ENCODE measurements around the gene THYN1.
"Not testable (repeated sequence)": the region's sequence is repeated elsewhere in the genome, so short reads cannot be mapped to it uniquely, and the experiment has no call there.

The THYN1 gene

DNA sequence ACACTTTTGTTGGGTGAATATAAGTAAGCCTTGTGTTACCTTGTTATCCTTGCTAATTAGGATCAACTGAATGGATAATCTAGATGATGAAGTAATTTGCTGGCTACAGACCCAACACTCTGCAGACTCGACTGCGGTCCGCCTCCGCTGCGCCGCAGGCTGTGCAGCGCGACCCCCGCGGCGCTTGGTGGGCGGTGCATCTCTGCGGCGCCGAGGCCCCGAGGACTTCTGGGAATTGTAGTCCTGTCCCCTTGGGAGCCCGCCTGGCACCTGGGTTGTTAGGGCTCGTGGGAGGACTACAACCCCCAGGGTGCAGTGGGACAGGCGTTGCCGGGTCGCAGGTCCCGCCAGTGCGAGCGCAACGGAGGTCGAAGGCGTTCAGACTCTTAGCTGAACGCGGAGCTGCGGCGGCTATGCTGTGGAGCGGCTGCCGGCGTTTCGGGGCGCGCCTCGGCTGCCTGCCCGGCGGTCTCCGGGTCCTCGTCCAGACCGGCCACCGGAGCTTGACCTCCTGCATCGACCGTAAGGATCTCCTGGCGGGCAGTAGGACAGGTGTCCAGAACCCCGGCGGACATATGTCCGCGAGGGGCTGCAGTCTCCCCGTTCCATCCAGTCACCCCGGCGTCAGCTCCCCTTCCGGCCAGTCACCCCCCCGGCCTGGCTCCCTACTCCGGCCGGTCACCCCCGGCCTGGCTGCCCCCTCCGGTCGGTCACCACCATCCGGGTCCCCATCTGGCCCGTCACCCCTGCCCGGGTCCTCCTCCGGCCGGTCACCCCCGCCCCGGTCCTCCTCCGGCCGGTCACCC is at the start of gene THYN1, which contains the start of gene ACAD8:
THYN1 (minus strand) TSS at position 165 of the 806 bp plus-strand sequence. CDS start 470 bp downstream, outside the sequence.
ACAD8 (plus strand) TSS at position 381 of the 806 bp plus-strand sequence; CDS start at position 414, 33 bp downstream.
- DNase-seq, result peak; percentile 96

DNA sequence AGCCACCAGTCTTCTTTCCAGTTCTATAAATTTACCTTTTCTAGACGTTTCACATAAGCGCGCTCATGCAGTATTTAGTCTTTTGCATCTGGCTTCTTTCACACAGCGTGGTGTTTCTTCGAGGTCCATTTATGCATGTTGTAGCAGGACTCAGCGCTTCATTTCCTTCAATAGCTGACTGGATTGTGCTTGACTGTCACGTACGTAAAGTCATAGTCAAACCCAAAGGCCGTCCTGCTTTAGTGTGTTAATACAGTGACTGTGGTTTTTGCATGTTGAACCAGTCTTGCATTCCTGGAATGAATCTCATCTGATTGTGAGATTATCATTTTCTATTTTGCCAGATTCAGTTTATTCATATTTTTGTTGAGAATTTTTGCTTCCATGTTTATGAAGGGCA is 41.5 kb upstream of the THYN1 start:
- no peak for DNase-seq

DNA sequence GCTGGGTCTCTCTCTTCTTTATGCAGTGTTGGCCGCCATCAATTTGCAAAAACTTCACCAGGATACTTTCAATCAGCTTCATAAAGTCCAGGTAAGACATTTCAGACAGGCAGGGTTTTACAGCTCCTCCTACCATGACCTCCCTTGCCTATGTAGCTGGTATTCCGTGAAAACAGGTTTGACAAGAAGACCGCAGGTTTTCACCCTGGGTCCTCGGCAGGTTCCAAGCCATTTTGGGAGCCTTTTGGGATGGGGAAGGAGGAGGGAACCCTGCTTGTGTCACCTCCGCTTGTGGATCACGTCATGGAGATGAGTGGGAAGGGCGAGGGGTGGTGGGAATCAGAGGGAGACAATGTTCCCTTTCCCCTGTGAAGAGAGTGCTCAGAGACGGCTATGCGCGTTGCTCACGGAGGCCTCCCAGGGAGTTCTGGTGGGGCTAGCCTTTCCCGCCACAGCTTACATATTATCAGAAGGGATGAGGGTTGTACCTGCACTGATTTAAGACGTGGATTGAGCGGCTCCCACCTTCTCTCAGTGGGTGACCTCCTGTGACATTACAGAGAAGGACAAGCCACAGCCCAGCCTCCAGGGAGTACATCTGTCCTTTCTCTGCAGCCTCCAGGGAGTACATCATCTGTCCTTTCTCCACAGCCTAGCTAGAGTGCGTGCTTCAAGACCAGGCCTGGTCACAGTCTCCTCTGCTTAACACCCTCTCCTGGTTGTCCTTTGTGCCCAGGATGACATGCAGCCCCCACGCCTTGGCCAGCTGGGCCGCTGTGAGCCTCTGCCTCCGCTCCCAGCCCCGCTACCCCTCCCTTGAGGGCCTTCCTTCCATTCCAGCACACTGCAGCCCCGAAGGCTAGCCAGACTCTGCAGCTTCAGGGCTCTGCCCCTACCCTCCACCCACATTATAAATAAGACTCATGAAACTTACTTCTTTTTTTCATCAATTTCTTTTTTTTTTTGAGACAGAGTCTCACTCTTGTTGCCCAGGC is 40.3 kb upstream of the THYN1 start:
- no peak for DNase-seq

DNA sequence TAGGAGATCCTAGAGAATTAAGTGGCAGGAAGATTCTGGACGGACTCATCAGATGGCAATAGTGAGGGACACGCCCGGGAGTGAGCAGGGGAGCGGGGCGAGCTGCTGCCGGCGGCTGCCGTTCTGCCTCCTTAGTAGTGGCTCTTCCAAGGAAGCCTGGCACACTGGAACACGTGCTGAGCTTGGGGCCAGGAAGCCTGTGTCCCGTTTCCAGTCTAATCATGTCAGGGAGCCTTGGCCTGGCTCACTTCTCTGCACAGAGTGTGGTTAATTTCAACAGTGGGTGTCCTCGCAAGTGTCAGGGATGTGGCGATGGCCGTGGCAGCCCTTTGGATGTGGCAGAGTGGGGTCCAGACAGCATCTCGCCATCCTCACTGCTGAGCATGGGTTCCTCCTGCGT is 39.5 kb upstream of the THYN1 start:
- DNase-seq, result no peak

DNA sequence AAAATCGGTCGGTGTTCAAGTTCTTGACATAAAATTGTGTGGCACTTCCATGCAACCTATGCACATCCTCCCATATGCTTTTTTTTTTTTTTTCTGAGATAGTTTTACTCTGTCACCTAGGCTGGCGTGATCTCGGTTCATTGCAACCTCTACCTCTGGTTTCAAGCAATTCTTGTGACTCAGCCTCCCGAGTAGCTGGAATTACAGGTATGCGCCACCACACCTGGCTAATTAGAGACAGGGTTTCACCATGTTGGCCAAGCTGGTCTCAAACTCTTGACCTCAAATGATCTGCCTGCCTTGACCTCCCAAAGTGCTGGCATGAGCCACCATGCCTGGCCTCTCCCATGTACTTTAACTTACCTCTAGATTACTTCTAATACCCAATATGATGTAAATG is 38.0 kb upstream of the THYN1 start:
- DNase-seq, result no peak

DNA sequence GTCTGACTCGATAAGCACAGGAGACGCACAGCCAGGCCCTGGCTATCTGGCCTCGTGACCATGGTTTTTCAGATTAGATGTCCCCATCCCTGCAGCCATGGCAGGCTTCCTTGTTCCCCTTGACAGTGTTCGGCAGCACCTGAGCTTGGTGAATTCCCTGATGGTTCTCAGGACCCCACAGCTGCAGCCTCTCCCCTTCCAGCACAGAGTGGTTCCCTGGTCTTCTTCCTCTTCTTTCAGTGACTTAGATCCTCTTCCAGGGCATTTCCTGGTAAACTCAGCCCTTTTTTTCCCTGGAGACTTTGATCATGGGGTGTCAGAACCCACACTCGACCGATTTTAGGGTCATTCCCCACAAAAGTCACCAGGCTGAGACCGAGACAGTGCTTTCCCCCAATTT is 37.5 kb upstream of the THYN1 start:
- DNase-seq, result no peak

DNA sequence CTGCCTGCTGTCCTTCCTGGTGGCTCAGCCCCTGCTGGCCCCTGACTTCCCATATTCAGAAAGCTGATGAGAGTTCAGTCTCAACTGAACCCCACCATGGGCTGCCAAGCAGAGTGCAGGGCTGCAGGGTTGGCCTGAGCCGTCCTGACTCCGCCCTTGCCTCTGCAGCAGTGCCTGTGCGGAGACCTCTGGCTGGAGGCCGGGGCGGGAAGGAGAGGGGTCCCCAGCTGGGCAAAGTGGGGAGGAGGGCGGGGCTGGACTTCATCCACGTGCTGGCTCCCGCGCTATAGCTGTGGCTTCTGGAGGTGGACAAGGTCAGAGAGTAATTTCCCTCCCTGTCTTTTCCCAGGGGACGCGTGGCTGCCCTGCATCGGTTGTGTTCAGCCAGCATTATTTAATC is 36.6 kb upstream of the THYN1 start:
- no peak for DNase-seq

DNA sequence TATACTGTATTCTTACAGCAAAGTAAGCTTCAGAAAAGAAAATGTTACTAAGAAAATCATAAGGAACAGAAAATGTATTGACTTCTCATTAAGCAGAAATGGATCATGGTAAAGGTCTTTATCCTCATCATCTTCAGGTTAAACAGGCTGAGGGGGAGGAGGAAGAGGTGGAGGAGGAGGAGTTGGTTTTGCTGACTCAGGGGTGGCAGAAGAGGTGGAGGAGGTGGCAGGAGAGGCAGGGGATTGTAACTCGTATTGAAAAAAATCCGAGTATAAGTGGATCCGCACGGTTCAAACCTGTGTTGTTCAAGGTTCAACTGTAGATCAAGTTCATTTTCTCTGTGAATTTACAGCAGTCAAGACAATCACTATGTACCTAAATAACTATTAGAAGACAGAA is 36.0 kb upstream of the THYN1 start:
- no peak for DNase-seq

DNA sequence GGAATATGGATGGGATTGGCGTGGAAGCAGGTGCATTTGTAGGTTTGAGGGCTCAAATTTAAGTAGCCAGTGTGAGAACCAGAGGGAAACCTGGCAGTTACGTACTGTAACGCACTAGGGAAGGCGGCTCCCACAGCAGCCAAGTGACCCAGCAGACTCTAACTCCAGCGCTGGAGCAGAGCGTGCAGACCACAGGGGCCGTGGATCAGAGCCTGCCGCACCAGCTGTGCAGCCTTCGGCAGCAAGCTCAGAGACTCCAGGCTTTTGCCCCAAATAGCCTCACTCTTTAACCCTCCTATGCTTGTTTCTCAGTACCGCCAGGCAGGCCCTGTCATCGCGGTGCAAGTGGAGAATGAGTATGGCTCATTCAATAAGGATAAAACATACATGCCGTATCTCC is 35.3 kb upstream of the THYN1 start:
- DNase-seq, result no peak

DNA sequence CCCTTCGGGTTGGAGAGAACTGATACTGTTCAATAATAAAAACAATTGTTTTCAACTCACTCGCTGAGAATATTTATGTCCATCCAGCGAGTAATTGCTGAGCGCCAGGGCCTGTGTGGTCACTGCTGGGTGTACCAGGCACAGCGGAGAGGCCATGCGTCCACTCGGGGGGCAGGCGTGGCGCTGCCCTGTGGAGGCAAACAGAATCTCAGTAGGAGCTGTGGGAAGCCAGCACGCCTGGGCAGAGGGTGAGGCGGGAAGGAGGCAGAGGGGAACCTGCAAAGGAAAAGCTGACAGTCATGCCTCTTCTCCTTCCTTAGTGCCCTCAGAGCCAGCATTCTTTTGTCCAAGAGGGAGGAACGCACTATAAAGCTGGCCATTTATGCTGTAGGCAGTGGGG is 34.4 kb upstream of the THYN1 start:
- no peak for DNase-seq

DNA sequence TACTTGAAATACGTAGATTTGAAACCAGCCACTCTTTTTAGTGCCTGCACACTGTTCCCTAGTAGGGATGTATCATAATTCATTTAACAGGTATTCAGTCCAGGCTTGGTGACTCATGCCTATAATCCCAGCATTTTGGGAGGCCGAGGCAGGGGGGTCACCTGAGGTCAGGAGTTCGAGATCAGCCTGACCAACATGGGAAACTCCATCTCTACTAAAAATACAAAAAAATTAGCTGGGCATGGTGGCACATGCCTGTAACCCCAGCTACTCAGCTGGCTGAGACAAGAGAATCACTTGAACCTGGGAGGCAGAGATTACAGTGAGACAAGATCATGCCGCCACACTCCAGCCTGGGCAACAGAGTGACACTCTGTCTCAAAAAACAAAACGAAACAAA is 31.2 kb upstream of the THYN1 start:
- not testable (repeated sequence) for DNase-seq

DNA sequence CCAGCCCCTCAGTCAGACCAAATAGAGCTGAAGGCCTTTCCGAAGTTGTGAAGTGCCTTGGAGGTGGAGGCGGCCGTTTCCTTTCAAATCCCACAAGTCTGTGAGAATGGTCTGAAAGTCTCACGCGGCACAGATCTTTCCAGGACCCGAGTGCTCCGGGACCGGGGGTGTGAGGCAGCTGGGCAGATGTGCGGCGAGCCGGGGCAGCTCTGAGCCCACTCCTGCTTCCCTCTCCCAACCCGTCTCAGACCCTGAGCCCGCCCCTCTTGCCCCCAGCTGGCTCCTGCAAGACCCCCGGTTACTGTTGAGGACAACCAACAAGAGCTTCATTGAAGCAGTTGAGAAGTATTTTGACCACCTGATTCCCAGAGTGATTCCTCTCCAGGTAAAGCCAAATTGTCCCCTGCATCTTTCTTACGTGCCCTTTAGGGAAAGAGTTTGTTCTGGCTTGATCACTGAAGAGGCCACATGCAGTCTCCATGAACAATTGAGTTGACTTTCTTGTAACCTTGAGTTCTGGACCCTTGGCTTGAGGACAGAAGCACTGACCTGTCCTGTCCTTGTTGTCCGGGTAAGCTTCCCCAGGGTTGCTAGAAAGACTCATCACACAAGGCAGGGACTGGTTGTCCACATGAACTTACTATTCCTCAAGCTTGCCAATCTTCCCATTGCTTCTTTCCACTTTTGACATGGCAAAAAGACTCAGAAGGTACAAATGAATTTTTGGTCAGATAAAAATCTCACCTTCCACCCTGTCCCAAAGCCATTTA is 30.5 kb upstream of the THYN1 start:
- DNase-seq, result no peak

DNA sequence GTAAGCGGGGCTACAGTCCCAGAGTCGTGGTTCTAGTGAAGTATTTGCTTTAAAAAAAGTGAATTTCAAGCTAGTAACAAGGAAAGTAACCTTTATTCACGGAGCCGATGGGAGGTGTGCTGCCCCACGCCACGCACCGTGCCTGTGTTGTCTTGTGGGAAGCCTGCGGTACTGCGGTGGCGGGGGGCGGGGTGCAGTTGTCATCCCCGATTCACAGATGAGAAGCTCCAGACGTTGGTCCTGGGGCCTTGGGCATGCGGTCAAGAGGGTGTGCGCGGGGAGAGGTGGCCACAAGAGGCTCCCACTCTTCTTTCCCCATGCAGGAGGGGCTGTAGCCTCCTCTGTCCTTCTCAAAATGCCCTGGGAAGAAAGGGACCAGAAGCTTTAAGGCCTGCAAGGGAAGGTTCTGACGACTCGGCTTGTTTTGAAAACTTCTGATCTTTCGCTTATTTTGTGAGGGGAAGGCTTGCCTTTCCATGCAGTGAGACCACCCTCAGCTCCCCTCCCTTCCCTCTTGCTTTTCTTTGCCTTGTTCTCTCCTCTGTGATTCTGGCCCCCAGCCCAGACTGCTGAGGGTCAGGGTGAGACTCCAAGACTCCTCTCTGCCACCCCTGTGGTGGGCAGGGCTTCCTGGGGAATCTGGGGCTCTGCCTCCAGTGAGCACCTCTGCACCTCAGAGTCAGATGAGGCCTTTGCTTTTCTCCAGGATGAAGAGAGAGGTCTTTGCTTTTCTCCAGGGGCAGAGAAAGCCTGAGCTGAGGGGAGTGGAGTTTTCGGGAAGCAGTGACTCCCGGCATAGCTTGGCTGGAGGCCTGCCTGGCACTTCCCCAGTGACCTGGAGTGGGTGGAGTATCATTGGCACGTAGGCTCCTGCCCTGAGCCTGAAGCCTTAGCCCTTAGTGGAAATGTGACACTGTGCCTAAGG is 29.2 kb upstream of the THYN1 start:
- no peak for DNase-seq

DNA sequence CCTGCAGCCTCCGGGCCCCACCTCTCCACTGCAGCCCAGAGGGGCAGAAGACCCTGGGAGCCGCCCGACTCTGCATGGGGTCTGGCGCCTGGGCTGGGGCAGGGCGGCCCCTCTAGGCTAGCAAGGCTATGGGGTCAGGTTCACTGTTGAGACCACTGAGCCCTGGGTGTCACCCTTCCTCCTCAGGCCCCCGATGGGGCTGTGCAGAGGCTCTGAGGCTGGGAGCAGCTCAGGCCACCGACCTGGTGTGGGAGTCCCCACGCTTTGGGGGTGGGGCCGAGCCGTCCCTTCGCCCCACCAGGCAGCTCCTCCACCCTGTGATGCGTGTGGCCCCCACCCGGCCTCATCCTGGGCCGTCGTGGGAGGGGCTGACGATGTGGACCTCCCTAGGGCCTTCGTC is 28.5 kb upstream of the THYN1 start:
- not testable (repeated sequence) for DNase-seq

DNA sequence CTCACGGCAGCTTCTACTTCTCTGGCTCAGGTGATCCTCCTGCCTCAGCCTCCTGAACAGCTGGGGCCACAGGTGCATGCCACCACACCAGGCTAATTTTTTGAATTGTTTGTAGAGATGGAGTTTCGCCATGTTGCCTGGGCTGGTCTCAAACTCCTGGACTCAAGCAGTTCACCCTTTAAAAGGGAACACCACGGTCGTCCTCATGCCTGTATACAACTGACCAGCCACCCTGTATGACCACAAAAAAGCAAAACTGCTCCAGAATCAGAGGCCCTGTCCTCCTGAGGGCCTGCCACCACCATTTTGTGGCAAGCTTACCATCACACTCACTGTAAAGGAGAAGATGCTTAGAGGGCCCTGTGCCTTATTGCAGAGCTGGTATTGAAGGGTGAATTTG is 25.2 kb upstream of the THYN1 start:
- no peak for DNase-seq

DNA sequence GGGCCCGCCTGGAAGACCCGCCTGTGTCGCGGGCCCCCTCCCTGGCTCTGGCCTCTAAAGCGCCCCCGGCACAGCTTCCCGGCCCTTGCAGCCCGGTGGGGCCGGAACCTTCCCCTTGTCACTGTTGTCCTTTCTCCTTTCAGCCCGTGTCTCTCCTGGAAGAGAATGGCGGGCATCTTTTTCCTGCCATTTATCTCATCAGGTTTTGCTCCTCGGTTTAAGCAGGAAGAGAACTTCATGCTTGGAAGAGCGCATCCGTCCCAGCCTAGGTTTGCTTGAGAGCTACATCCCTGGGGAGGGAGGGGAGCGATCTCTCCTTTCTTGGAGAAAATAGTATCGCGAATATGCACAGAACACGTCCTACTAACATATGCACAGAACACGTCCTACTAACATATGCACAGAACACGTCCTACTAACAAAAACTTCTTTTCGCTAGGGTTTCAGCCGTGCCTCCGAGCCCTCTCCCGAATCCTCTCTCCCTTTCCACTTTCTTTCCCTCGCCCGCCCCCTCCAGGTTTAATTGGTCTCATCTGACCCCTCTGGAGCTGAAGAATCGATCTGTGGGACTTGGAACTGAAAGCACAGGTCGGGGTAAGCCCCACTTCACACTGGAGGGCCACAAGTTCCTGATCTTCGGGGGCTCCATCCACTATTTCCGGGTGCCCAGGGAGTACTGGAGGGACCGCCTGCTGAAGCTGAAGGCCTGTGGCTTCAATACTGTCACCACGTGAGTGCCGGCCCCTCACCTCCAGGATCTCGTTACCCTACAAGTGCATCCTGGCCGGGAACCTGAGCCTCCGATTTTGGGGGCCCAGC is 24.2 kb upstream of the THYN1 start:
- no peak for DNase-seq

DNA sequence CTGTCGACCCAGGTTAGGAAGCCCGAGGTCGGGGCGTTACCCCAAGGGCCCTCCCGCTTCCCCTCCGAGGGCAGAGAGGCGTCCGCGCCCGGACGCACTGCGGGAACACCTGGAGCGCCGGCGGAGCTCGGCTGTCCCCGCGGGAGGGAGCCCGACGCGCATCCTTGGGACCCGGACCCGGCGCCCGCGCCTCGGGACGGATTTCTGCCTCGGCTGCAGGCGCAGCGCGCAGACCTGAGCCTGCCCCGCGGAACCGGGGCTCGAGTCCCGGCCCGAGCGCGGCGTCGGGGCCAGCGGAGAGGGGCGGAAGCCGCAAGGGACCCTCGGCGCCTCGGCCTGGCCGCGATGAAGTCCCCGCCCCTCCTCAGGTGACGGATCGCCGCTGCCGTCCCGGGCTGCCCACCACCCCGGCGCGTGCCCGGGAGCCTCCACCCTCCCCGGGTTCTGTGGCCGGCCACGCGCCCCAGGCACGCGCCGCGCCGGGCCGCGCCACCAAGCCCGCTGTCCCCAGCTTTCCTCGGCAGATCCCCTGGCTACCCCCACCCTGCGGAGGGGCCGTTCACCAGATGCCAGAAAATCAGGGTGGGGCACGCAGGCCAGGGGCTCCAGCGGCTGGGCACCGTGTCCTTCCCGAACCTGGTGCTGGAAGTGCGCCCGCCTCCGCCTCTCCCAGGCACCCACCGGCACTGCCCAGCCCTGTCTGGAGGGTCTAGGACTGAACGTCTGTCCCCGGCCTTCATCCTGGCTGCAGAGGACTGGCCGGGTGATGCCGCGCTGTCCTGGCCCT is 23.4 kb upstream of the THYN1 start:
- DNase-seq, result peak; percentile 15

DNA sequence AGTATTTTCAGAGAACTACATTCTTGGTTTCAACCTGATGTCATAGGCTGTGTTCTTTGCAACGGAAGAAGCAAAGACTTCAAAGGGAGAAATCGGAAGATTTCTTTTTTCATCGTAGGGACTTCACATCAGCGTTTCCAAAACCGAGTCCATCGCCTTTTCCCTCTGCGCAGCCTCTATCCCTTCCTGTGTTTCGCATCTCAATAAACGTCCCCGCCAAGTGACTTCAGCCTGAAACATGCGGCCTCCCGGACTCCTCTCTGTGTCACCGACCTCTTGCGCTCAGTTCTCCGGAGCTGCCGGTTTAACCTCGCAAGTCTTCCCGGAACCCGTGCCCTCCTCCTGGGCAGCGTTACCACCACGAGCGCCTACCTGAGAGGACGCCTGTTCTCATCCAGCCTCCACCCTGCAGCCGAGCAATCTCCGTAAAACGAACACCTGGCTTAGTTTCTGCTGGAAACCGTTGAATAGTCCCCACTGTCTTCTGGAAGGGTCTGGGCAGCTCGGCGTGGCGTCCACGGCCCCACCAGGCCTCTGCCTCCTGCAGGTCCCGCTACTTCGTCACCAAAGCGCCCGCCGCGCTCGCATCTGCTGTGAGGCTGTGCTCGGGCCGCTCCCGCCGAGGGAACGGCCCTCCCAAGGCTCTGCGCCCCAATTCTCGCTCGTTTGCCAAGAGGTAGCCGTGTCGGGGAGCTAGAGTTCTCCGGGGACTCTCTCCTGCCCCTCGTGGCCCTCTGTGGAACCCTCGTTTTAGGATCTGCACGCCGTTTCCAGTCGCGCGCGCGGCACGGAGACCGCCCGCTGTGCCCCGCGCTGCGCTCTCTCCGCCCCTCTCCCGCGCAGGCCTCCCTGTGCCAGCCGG is 22.6 kb upstream of the THYN1 start, which contains the start of gene GLB1L3:
GLB1L3 (plus strand) TSS at position 846 of the 862 bp plus-strand sequence. CDS start 362 bp downstream, outside the sequence.
- DNase-seq, result peak; percentile 82

DNA sequence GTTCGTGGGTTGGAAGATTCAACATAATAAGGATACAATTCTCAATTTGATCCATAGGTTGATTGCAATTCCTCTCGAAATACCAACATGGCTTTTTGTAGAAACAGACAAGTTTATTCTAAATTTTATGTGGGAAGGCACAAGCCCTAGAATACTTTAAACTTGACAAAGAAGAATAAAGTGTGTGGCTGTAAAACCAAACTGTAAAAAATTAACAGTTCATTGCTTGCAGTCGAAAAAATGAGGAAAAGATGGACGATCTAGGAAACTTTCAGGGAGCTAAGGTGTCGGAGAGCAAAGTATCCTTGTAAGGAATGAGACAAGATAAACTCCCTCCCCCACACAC is 22.0 kb upstream of the THYN1 start:
- no peak for DNase-seq
